ENCODE data around the gene FALEC.

GRCh38 chr1:150564051-150564991 is 48.8 kb downstream of the FALEC start:
- TF ChIP-seq CTCF (IDR thresholded peaks at IDR 0.05 in 8 of 11, conservative IDR thresholded peaks at IDR 0.05 in 3 of 11) (no peak), POLR2A (IDR thresholded peaks at IDR 0.05) (no peak), POLR2AphosphoS5 (IDR thresholded peaks at IDR 0.05) (no peak)
